CD8-positive, alpha-beta memory T cell (primary cell): Measurements from ENCODE around the gene TBC1D22A. TPM values are rescaled to one million over a fixed set of nuclear protein-coding genes. Genes with fewer than 3 reads are reported as not detected.

ENCODE experiments used
- CTCF ChIA-PET: fragments of 350-600 bp; sonication (Branson Sonifier 250); formaldehyde crosslinking; loops from one replicate; lab custom pipeline; 2021; ENCODE audit warnings: antibody characterized with exemption; lab: Charles Lee
- POLR2A ChIA-PET: fragments of 350-600 bp; sonication (Branson Sonifier 250); formaldehyde crosslinking; loops from one replicate; lab custom pipeline; 2021; ENCODE audit warnings: antibody characterized with exemption; lab: Charles Lee
- DNase-seq, 5 donors: peaks; one replicate each; pipeline versions ENCODE4 v3.0.0 to v3.0.0-alpha.2; 2020 to 2022; ENCODE audit warnings: mixed read lengths in 1 of 5
- H3K27ac ChIP-seq: one replicate; pipeline ENCODE4 v1.7.0; 2013; ENCODE audit warnings: low read depth, mild to moderate bottlenecking, low read length, moderate library complexity
- H3K27me3 ChIP-seq: 2 replicates; pipeline ENCODE4 v1.7.0; 2013; ENCODE audit warnings: low read length, mild to moderate bottlenecking; ENCODE audit not compliant: insufficient read depth, poor library complexity, severe bottlenecking
- H3K36me3 ChIP-seq: 2 replicates; pipeline ENCODE4 v1.7.0; 2013; ENCODE audit warnings: mild to moderate bottlenecking, low read length, moderate library complexity; ENCODE audit not compliant: insufficient read depth
- H3K4me1 ChIP-seq: 2 replicates; pipeline ENCODE4 v1.7.0; 2013; ENCODE audit warnings: mild to moderate bottlenecking, low read length, moderate library complexity; ENCODE audit not compliant: insufficient read depth
- H3K4me3 ChIP-seq: 2 replicates; pipeline ENCODE4 v1.7.0; 2013; ENCODE audit warnings: mild to moderate bottlenecking, low read length
- H3K9me3 ChIP-seq: 2 replicates; pipeline ENCODE4 v1.7.0; 2013; ENCODE audit warnings: mild to moderate bottlenecking, low read length
- H3K27ac Mint-ChIP-seq, 8 donors: one replicate each; pipeline ENCODE4 v1.8.0; 2020 to 2021; ENCODE audit warnings: mixed read lengths in 8 of 8, mild to moderate bottlenecking in 6 of 8, inconsistent platforms in 3 of 8, moderate library complexity in 3 of 8
- H3K27me3 Mint-ChIP-seq, 2 donors: one replicate each; pipeline ENCODE4 v1.8.0; 2020 to 2021; ENCODE audit warnings: mixed read lengths in 2 of 2, mild to moderate bottlenecking in 1 of 2, moderate library complexity in 1 of 2
- H3K36me3 Mint-ChIP-seq, 3 donors: one replicate each; pipeline ENCODE4 v1.8.0; 2020 to 2021; ENCODE audit warnings: mixed read lengths in 3 of 3, inconsistent platforms in 1 of 3, mild to moderate bottlenecking in 1 of 3
- H3K4me1 Mint-ChIP-seq, 3 donors: one replicate each; pipeline ENCODE4 v1.8.0; 2020 to 2021; ENCODE audit warnings: mixed read lengths in 3 of 3, inconsistent platforms in 1 of 3, mild to moderate bottlenecking in 1 of 3
- H3K4me3 Mint-ChIP-seq, 7 donors: one replicate each; pipeline ENCODE4 v1.8.0; 2020 to 2021; ENCODE audit warnings: mixed read lengths in 7 of 7, mild to moderate bottlenecking in 6 of 7, moderate library complexity in 4 of 7, inconsistent platforms in 2 of 7
- H3K9me3 Mint-ChIP-seq, 5 donors: one replicate each; pipeline ENCODE4 v1.8.0; 2020 to 2022; ENCODE audit warnings: mixed read lengths in 5 of 5, mild to moderate bottlenecking in 3 of 5, moderate library complexity in 2 of 5, inconsistent platforms in 1 of 5
- polyA plus RNA-seq: library from polyadenylated mRNA; unstranded; fragments of 300-500 nt; fragmentation: Illumina TruSeq; gene quantifications from one replicate; pipeline ENCODE4 v1.2.3, GENCODE V29; 2021
- total RNA-seq, 2 experiments: library from RNA; stranded (reverse); gene quantifications; one replicate each; pipeline ENCODE4 v1.2.3, GENCODE V29; 2021

TBC1D22A gene
- total and polyA plus RNA-seq, 3 experiments from 2014 or later: 26.6 to 34.8 (median 34.0) TPM

- Mint-ChIP-seq H3K4me1 (peaks cover 31 to 70% (median 43%) of the 10 kb centered on the region in 3 donors), H3K27ac (no peak overlapping the region), H3K9me3 (peaks cover 0 to 1% (median 0%) of the 10 kb centered on the region in 5 donors), H3K27me3 (peaks cover 0 to 2% of the 10 kb centered on the region in 2 donors), H3K4me3 (peak overlapping the region in 1 of 7 donors; percentile 27), H3K36me3 (peaks cover 9 to 72% (median 15%) of the 10 kb centered on the region in 3 donors)
- H3K27me3 ChIP-seq: no peaks in the 10 kb centered on the region
- no peak for DNase-seq
- CTCF ChIA-PET: no interaction called here
- H3K36me3 ChIP-seq: no peaks in the 10 kb centered on the region
- POLR2A ChIA-PET: no interaction called here
- no peak overlapping the region for H3K4me3 ChIP-seq
- H3K4me1 ChIP-seq: no peaks in the 10 kb centered on the region
- no peaks in the 10 kb centered on the region for H3K9me3 ChIP-seq
- no peak overlapping the region for H3K27ac ChIP-seq
Measured at GRCh38 chr22:46827781-46828180, 65.3 kb downstream of the TBC1D22A start.

GRCh38 chr22:46828323-46828900, 66.0 kb downstream of the TBC1D22A start:
- CTCF ChIA-PET: no interaction called here
- no peak for DNase-seq
- H3K36me3 Mint-ChIP-seq: peaks cover 15 to 72% (median 16%) of the 10 kb centered on the region in 3 donors
- Histone ChIP-seq H3K9me3 (no peaks in the 10 kb centered on the region), H3K27me3 (no peaks in the 10 kb centered on the region), H3K4me1 (no peaks in the 10 kb centered on the region), H3K27ac (no peak overlapping the region), H3K4me3 (no peak overlapping the region), H3K36me3 (no peaks in the 10 kb centered on the region)
- peaks cover 31 to 66% (median 40%) of the 10 kb centered on the region in 3 donors for H3K4me1 Mint-ChIP-seq
- POLR2A ChIA-PET: no interaction called here
- H3K27ac Mint-ChIP-seq: peak overlapping the region in 2 of 8 donors; percentile 72 to 90
- peaks cover 0 to 2% of the 10 kb centered on the region in 2 donors for H3K27me3 Mint-ChIP-seq
- H3K4me3 Mint-ChIP-seq: no peak overlapping the region
- H3K9me3 Mint-ChIP-seq: peaks cover 0 to 3% (median 1%) of the 10 kb centered on the region in 5 donors

DNA sequence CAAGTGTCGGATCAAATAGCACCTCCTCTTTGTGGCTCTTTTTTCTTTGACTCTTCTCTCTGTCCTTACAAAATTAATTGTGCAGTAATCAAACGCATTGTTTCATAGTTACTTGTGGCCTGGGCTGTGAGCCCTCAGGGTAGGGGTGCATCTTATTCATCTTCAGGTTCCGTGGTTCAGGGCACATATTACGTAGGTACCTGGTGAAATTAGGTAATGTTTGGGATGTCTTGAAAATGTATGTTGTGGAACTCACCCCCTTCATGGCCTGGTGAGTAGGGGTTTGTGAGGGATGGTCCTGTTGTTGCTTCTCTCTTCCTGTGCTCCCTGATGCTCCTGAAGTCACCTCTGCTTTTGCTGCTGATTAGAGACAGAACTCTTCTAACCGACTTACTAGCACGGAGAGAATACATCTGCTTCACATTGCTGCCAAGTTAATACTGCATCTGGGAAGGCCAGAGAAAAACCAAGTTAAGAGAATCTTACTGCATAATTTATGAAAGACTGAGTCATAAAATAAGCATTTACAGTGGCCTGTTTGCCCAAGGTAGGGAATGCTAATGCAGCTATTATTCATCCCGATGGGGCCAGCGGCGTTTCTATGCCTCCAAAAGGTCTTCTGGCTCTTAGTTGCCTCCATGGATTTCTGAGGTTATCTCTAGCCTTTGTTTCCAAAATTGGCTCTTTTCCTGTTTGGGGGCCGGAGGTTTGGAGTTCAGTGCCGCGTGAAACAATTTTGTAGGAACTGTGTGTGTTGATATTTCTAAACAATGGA, 66.9 kb downstream of the TBC1D22A start:
- peaks cover 16 to 69% (median 17%) of the 10 kb centered on the region in 3 donors for H3K36me3 Mint-ChIP-seq
- no peak overlapping the region for H3K27ac Mint-ChIP-seq
- H3K27ac ChIP-seq: no peak overlapping the region
- ChIA-PET CTCF (no interaction called here), POLR2A (no interaction called here)
- DNase-seq: no peak
- H3K9me3 ChIP-seq: no peaks in the 10 kb centered on the region
- peaks cover 0 to 5% (median under 1%) of the 10 kb centered on the region in 5 donors for H3K9me3 Mint-ChIP-seq
- peaks cover 0 to 2% of the 10 kb centered on the region in 2 donors for H3K27me3 Mint-ChIP-seq
- no peaks in the 10 kb centered on the region for H3K4me1 ChIP-seq
- H3K4me3 Mint-ChIP-seq: no peak overlapping the region
- H3K4me1 Mint-ChIP-seq: peaks cover 27 to 58% (median 37%) of the 10 kb centered on the region in 3 donors
- H3K4me3 ChIP-seq: no peak overlapping the region
- H3K36me3 ChIP-seq: no peaks in the 10 kb centered on the region
- no peaks in the 10 kb centered on the region for H3K27me3 ChIP-seq

DNA sequence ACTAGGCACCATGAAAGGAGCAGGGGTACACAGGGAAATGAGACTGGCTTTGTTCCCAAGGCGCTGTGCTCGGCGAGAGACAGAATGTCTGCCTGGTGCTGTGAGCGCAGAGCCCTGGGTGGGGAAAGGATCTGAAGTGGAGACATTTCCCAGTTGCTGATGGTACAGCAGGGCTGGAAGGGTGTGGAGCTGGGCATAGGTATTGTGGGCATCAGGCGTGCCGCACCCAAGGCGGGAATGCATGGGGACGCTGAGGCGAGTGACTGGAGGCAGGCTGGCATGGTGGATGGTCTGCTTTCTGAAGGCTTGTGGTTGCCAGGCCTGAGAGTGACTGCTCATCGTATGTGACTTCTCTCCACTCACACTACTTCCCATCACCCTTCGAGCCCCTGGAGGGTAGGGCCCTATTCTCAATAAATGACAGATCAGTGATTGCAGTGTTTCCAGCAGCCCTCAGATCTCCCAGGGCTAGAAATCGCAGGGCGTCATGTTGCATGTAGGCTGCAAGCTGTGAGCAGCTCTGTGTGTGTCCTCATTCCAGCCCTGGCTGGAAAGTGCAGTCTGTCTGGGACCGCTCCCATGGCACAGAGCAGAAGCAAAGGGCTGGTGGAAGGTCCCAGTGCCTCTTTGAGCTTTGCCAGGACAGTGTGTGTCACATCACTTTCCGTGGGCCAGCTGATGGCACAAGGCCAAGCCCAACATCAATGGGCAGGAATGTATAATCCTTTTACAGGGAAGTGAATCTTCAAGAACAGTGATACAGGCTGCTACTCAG, 67.7 kb downstream of the TBC1D22A start:
- no peak overlapping the region for H3K4me3 ChIP-seq
- peaks cover 21 to 69% (median 23%) of the 10 kb centered on the region in 3 donors for H3K36me3 Mint-ChIP-seq
- ChIA-PET CTCF (interaction anchor here (0.7 kb wide), 1 partner anchor 27 kb away, joined by 3 read pairs; no protein-coding TSS in a partner anchor), POLR2A (no interaction called here)
- peaks cover 0 to 2% of the 10 kb centered on the region in 2 donors for H3K27me3 Mint-ChIP-seq
- H3K27ac Mint-ChIP-seq: no peak overlapping the region
- no peak overlapping the region for H3K4me3 Mint-ChIP-seq
- no peak for DNase-seq
- no peaks in the 10 kb centered on the region for H3K4me1 ChIP-seq
- no peaks in the 10 kb centered on the region for H3K36me3 ChIP-seq
- H3K4me1 Mint-ChIP-seq: peaks cover 21 to 51% (median 31%) of the 10 kb centered on the region in 3 donors
- H3K9me3 ChIP-seq: peaks cover 2% of the 10 kb centered on the region
- H3K9me3 Mint-ChIP-seq: peaks cover 5 to 11% (median 7%) of the 10 kb centered on the region in 5 donors
- no peak overlapping the region for H3K27ac ChIP-seq
- no peaks in the 10 kb centered on the region for H3K27me3 ChIP-seq

DNA sequence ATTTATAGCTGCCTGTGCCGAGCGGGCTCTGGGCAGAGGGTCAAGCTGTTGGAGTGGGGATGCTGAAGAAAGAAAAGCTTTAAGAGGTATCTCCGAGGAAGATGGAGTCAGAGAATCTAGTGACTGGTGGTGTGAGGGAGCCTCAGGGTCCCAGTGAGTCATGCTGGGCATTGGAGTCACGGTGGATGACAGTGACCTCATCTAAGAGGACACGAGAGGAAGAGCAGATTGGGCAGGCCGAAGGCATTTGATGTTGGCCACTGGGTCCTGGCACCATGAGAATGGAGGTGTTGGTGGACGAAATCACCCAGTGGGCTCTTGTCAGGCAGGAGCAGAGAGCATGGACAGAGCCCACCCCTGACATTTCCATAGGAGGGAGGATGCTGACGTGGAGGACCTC, 68.4 kb downstream of the TBC1D22A start:
- H3K9me3 ChIP-seq: peaks cover 9% of the 10 kb centered on the region
- H3K4me1 Mint-ChIP-seq: peaks cover 21 to 51% (median 31%) of the 10 kb centered on the region in 3 donors
- H3K36me3 ChIP-seq: no peaks in the 10 kb centered on the region
- H3K27ac Mint-ChIP-seq: peak overlapping the region in 2 of 8 donors; percentile 29 to 44
- POLR2A ChIA-PET: no interaction called here
- H3K27ac ChIP-seq: no peak overlapping the region
- no peak for DNase-seq
- H3K9me3 Mint-ChIP-seq: peaks cover 11 to 18% (median 12%) of the 10 kb centered on the region in 5 donors
- CTCF ChIA-PET: interaction anchor here (0.7 kb wide), 1 partner anchor 28 kb away, joined by 3 read pairs; no protein-coding TSS in a partner anchor
- no peaks in the 10 kb centered on the region for H3K27me3 ChIP-seq
- H3K4me3 ChIP-seq: no peak overlapping the region
- H3K27me3 Mint-ChIP-seq: peaks cover 0 to 2% of the 10 kb centered on the region in 2 donors
- H3K4me3 Mint-ChIP-seq: no peak overlapping the region
- no peaks in the 10 kb centered on the region for H3K4me1 ChIP-seq
- peaks cover 24 to 71% (median 30%) of the 10 kb centered on the region in 3 donors for H3K36me3 Mint-ChIP-seq

GRCh38 chr22:46833228-46833627, 70.8 kb downstream of the TBC1D22A start:
- ChIA-PET POLR2A (no interaction called here), CTCF (interaction anchor here (0.6 to 0.9 kb wide), 2 partner anchors 29 to 230 kb away, joined by 3 to 4 read pairs; no protein-coding TSS in a partner anchor)
- Mint-ChIP-seq H3K4me1 (peaks cover 18 to 32% (median 30%) of the 10 kb centered on the region in 3 donors), H3K27ac (peak overlapping the region in 1 of 8 donors; percentile 89), H3K36me3 (peaks cover 28 to 51% (median 37%) of the 10 kb centered on the region in 3 donors), H3K9me3 (peaks cover 11 to 20% (median 15%) of the 10 kb centered on the region in 5 donors), H3K27me3 (no peaks in the 10 kb centered on the region), H3K4me3 (no peak overlapping the region)
- Histone ChIP-seq H3K4me3 (no peak overlapping the region), H3K9me3 (peaks cover 9% of the 10 kb centered on the region), H3K4me1 (no peaks in the 10 kb centered on the region), H3K27ac (no peak overlapping the region), H3K36me3 (no peaks in the 10 kb centered on the region), H3K27me3 (no peaks in the 10 kb centered on the region)
- no peak for DNase-seq

DNA sequence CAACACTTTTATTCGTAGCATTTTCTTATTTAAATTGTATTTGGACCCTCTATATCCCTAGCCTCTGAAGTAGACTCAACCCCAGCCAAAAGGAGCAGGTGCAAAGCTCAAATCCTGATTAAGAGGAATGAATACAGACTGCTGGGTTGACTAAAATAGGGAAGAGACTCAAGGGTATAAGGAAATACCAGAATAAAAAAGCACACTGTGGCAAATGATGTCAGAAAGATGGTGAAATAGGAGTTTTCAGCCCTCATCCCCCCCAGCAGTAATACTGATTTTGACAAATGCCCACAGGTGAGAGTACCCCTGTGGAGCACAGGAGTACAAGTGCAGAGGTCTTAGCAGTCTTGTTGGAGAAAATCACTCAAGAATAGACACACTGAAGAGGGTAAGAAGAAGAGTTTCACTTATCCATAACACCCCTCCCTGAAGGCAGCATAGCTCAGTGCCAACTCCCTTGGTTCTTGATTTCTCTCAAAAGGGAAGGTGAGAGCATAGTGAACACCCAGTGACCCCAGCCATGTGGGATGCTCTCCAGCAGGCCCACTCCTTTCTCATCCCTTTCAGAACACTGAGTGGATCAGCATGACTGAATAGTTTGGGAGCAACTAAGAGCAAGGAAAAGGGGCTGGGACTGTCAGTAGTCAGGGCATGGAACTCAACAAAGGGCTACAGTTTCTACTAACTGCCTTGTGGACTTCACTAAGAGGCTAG, 71.7 kb downstream of the TBC1D22A start:
- Mint-ChIP-seq H3K4me3 (no peak overlapping the region), H3K27me3 (no peaks in the 10 kb centered on the region), H3K4me1 (peaks cover 11 to 27% (median 20%) of the 10 kb centered on the region in 3 donors), H3K36me3 (peaks cover 23 to 42% (median 37%) of the 10 kb centered on the region in 3 donors), H3K9me3 (peaks cover 11 to 20% (median 15%) of the 10 kb centered on the region in 5 donors), H3K27ac (no peak overlapping the region)
- no peaks in the 10 kb centered on the region for H3K36me3 ChIP-seq
- POLR2A ChIA-PET: no interaction called here
- no peaks in the 10 kb centered on the region for H3K27me3 ChIP-seq
- peaks cover 9% of the 10 kb centered on the region for H3K9me3 ChIP-seq
- H3K4me1 ChIP-seq: no peaks in the 10 kb centered on the region
- CTCF ChIA-PET: no interaction called here
- H3K4me3 ChIP-seq: no peak overlapping the region
- DNase-seq: no peak
- no peak overlapping the region for H3K27ac ChIP-seq
